Lung microvascular endothelial cell (primary cell): ENCODE results near the gene VCAN. TPM values are rescaled to one million over a fixed set of nuclear protein-coding genes. Genes with fewer than 3 reads are reported as not detected.
A peak's percentile ranks its signal among the peaks of the same experiment; 100 is the strongest.
"Not testable (repeated sequence)": the region's sequence is repeated elsewhere in the genome, so short reads cannot be mapped to it uniquely, and the experiment has no call there.

Source experiments
- DNase-seq, 2 donors: peaks; one replicate each; pipeline versions ENCODE4 v3.0.0 to v3.0.0-alpha.2; 2010; ENCODE audit warnings: low read depth in 2 of 2
- total RNA-seq: library from RNA; depleted of rRNA; stranded (reverse); fragments of >200 nt; gene quantifications from 2 replicates; pipeline ENCODE4 v1.2.1, GENCODE V29; 2014

VCAN gene
- total RNA-seq = 0.60 and 1.1 TPM in 2 replicates

GRCh38 chr5:83471405-83472212 lies at the start of gene VCAN:
Gene VCAN, plus strand, starts transcription at chr5:83471744. Its CDS starts 11,775 bp downstream, at chr5:83483519.
- DNase-seq = peak in 1 of 2 donors; percentile 28

GRCh38 chr5:83422284-83422683 lies 49.3 kb upstream of the VCAN start:
- no peak for DNase-seq

GRCh38 chr5:83426855-83427254 lies 44.7 kb upstream of the VCAN start:
- no peak for DNase-seq

- peak in 1 of 2 donors; percentile 39 for DNase-seq
Measured at GRCh38 chr5:83428126-83428525, 43.4 kb upstream of the VCAN start.

- DNase-seq = no peak
Measured at GRCh38 chr5:83428890-83429289, 42.7 kb upstream of the VCAN start.

GRCh38 chr5:83430130-83431010 lies 41.2 kb upstream of the VCAN start:
- DNase-seq = peak; percentile 71 to 78

GRCh38 chr5:83433891-83434290 lies 37.7 kb upstream of the VCAN start:
- no peak for DNase-seq

- no peak for DNase-seq
Measured at GRCh38 chr5:83434946-83435345, 36.6 kb upstream of the VCAN start.

GRCh38 chr5:83436276-83436675 lies 35.3 kb upstream of the VCAN start:
- no peak for DNase-seq

- DNase-seq = not testable (repeated sequence)
Measured at GRCh38 chr5:83437697-83438096, 33.8 kb upstream of the VCAN start.

GRCh38 chr5:83440826-83441225 lies 30.7 kb upstream of the VCAN start:
- DNase-seq = no peak

GRCh38 chr5:83441747-83442146 lies 29.8 kb upstream of the VCAN start:
- no peak for DNase-seq

GRCh38 chr5:83443534-83443933 lies 28.0 kb upstream of the VCAN start:
- DNase-seq = no peak

GRCh38 chr5:83444445-83444844 lies 27.1 kb upstream of the VCAN start:
- no peak for DNase-seq

GRCh38 chr5:83446253-83446947 lies 25.1 kb upstream of the VCAN start:
- DNase-seq = no peak

GRCh38 chr5:83447533-83447932 lies 24.0 kb upstream of the VCAN start:
- DNase-seq = no peak

GRCh38 chr5:83450183-83450966 lies 21.2 kb upstream of the VCAN start:
- peak in 1 of 2 donors; percentile 91 for DNase-seq

- peak in 1 of 2 donors; percentile 74 for DNase-seq
Measured at GRCh38 chr5:83450967-83451248, 20.6 kb upstream of the VCAN start.

- no peak for DNase-seq
Measured at GRCh38 chr5:83451955-83452354, 19.6 kb upstream of the VCAN start.

- DNase-seq = no peak
Measured at GRCh38 chr5:83453937-83454336, 17.6 kb upstream of the VCAN start.

- no peak for DNase-seq
Measured at GRCh38 chr5:83464261-83464660, 7.3 kb upstream of the VCAN start.
